Small intestine (tissue), 7 donors: ENCODE results near the gene SYNGR1. TPM values are rescaled to one million over a fixed set of nuclear protein-coding genes. Genes with fewer than 3 reads are reported as not detected.

ENCODE experiments used
- DNase-seq, 2 donors: peaks; one replicate each; pipeline versions ENCODE4 v3.0.0 to v3.0.0-alpha.2; 2013
- FAIRE-seq: peaks from 2 replicates; lab custom pipeline; 2012; peaks lifted over from hg19 to GRCh38; lab: Jason Lieb, UNC
- H3K27ac ChIP-seq, 3 donors: one replicate each; pipeline ENCODE4 v1.5.1; 2013; ENCODE audit warnings: low read length in 2 of 3, mild to moderate bottlenecking in 2 of 3, control low read depth in 1 of 3, inconsistent platforms in 1 of 3, low read depth in 1 of 3, moderate library complexity in 1 of 3
- H3K27me3 ChIP-seq, 3 donors: one replicate each; pipeline ENCODE4 v1.6.1; 2013; ENCODE audit warnings: low read length in 3 of 3, inconsistent platforms in 1 of 3; ENCODE audit not compliant: control insufficient read depth in 3 of 3, insufficient read depth in 3 of 3
- H3K36me3 ChIP-seq, 3 donors: one replicate each; pipeline ENCODE4 v1.6.1; 2013; ENCODE audit warnings: low read length in 3 of 3, inconsistent platforms in 1 of 3, low read depth in 1 of 3, mild to moderate bottlenecking in 1 of 3, moderate library complexity in 1 of 3; ENCODE audit not compliant: control insufficient read depth in 3 of 3, insufficient read depth in 2 of 3
- H3K4me1 ChIP-seq, 3 donors: one replicate each; pipeline ENCODE4 v1.6.1; 2013; ENCODE audit warnings: low read length in 2 of 3, inconsistent platforms in 1 of 3, low read depth in 1 of 3, mild to moderate bottlenecking in 1 of 3, moderate library complexity in 1 of 3; ENCODE audit not compliant: control insufficient read depth in 3 of 3, insufficient read depth in 2 of 3
- H3K4me3 ChIP-seq, 3 donors: one replicate each; pipeline ENCODE4 v1.5.1; 2013; ENCODE audit warnings: low read length in 3 of 3, control low read depth in 1 of 3, inconsistent platforms in 1 of 3, low read depth in 1 of 3, mild to moderate bottlenecking in 1 of 3, moderate library complexity in 1 of 3
- H3K9me3 ChIP-seq, 2 donors: one replicate each; pipeline ENCODE4 v1.6.1; 2013; ENCODE audit warnings: low read depth in 1 of 2, low read length in 1 of 2; ENCODE audit not compliant: control insufficient read depth in 2 of 2, insufficient read depth in 1 of 2
- WGBS, 3 donors: extraction: QIAGEN DNeasy Blood & Tissue Kit; methylation state at CpG; one replicate each; pipeline ENCODE4 v1.1.7; 2013; 5-methylcytosine and 5-hydroxymethylcytosine counted together
- polyA plus RNA-seq, 4 donors: library from polyadenylated mRNA; stranded (reverse) in 3 of 4; unstranded in 1 of 4; fragments of 200-250 nt in 3 of 4; fragments of 120-200 nt in 1 of 4; gene quantifications; one replicate each; pipeline versions ENCODE4 v1.2.1 to v1.2.3, GENCODE V29; 2013
- donor health status: healthy with polysubstance abuse.
- donor health status: control.
- donor health status: control.
- donor health status: Bipolar disorder and iron deficiency.
- donor health status: healthy.

SYNGR1 gene
- polyA plus RNA-seq, 4 donors, result 1.4 to 10.7 (median 6.6) TPM; not detected in 1

DNA sequence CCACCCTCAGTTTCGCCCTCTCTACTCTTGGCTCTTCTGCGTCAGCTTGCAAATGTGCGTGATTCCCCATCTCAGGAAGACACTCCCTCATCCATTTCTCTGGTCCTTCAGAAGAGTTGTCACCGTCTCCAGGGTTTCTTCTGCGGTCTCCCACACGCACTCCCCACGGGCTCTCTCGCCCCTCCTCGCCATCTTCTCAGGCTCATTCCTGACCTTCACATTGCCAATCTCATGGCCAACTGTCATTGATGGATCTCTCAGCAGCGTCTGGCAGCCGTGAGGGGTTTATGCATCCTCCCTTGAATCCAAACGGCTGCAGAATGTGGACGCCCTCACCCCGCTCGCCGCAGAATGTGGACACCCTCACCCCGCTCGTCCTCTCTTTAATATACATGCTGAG, 10.5 kb downstream of the SYNGR1 start:
- no peaks in the 10 kb centered on the region for H3K9me3 ChIP-seq
- H3K36me3 ChIP-seq, result peaks cover 0 to 5% (median 0%) of the 10 kb centered on the region in 3 donors
- no peaks in the 10 kb centered on the region for H3K4me1 ChIP-seq
- FAIRE-seq, result no peak
- H3K4me3 ChIP-seq, result no peak overlapping the region
- DNase-seq, result no peak
- H3K27me3 ChIP-seq, result no peaks in the 10 kb centered on the region
- H3K27ac ChIP-seq, result no peak overlapping the region
- WGBS, 3 donors, result 85 to 92% (median 86%) methylated on average over 18 of the region's 18 CpGs

DNA sequence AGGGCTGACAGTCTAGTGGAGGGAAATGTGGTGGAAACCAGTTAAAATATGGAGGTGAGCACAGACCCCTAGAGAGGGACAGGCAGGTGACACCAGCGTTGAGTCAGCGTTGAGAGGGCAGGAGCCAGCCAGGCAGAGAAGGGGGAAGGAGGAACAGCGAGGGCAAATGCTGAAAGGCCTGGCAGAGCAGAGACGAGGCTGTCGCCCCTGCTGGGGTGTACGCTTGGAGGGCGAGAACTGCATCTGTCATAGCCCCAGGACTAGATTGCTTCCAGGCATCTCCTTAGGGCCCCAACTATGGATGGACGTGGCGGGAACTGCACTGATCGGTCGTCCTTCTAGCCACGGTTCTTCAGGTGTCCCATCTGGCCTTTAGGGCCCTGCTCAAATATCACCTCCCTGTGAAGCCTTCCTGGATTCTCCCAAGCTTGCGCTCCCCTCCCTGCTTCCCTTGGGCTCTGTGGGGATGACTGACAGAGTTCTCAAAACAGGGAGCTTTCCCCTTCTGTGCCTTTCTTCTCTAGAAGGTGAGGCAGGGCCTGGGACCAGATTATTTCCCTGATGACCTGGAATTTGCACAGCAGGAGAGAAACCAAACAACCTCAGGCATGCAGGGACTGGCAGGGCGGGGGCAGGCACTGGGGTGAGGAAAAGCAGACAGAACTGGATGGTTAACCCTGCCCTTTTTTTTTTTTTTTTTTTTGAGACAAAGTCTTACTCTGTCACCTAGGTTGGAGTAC, 11.1 kb downstream of the SYNGR1 start:
- DNase-seq (no peak), FAIRE-seq (no peak)
- Histone ChIP-seq H3K27ac (no peak overlapping the region), H3K4me1 (no peaks in the 10 kb centered on the region), H3K9me3 (no peaks in the 10 kb centered on the region), H3K36me3 (peaks cover 0 to 5% (median 0%) of the 10 kb centered on the region in 3 donors), H3K27me3 (no peaks in the 10 kb centered on the region), H3K4me3 (no peak overlapping the region)
- 71 to 82% (median 74%) methylated on average over 12 to 14 of the region's 14 CpGs for WGBS, 3 donors

DNA sequence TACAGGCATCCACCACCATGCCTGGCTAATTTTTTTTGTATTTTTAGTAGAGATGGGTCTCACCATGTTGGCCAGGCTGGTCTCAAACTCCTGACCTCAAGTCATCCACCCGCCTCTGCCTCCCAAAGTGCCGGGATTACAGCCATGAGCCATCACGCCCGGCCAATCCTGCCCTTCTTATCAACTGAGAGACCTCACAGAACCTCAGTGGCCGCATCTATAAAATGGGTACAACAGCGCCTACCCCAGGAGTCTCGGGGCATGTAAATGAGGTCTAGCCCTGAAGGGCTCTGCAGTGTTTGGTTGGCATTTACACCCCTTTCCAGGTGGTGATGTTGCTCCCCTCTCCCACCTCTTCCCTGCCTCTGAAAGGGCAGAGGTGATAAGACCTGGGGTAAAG, 11.7 kb downstream of the SYNGR1 start:
- Histone ChIP-seq H3K4me1 (no peaks in the 10 kb centered on the region), H3K36me3 (peaks cover 0 to 5% (median 0%) of the 10 kb centered on the region in 3 donors), H3K27ac (no peak overlapping the region), H3K9me3 (no peaks in the 10 kb centered on the region), H3K4me3 (no peak overlapping the region), H3K27me3 (no peaks in the 10 kb centered on the region)
- DNase-seq, result no peak
- FAIRE-seq, result no peak
- WGBS, 3 donors, result 84 to 85% (median 84%) methylated on average over 7 of the region's 7 CpGs

DNA sequence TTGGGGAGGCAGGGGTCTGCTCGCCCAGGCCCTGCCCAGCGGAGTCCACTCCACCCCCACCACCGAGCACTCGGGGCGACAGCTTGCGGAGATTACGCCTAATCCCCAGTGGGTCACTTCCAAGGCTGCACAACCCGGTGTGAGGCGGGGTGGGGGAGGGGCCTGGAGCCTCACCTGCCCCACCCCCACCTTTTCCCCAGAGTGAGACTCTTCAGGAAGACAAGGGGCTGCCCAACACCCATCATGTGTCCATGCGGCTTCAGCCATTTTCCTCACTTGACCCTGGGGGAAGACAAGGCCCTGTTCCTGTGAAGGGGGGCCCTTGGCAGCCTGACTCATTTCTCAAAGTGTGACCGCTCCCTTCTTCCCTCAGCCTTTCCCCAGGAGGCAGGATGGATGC, 12.5 kb downstream of the SYNGR1 start:
- no peak overlapping the region for H3K4me3 ChIP-seq
- no peaks in the 10 kb centered on the region for H3K4me1 ChIP-seq
- DNase-seq (no peak), FAIRE-seq (no peak)
- 65 to 77% (median 70%) methylated on average over 11 of the region's 11 CpGs for WGBS, 3 donors
- peaks cover 0 to 11% (median 0%) of the 10 kb centered on the region in 3 donors for H3K36me3 ChIP-seq
- H3K27me3 ChIP-seq, result no peaks in the 10 kb centered on the region
- no peaks in the 10 kb centered on the region for H3K9me3 ChIP-seq
- no peak overlapping the region for H3K27ac ChIP-seq

DNA sequence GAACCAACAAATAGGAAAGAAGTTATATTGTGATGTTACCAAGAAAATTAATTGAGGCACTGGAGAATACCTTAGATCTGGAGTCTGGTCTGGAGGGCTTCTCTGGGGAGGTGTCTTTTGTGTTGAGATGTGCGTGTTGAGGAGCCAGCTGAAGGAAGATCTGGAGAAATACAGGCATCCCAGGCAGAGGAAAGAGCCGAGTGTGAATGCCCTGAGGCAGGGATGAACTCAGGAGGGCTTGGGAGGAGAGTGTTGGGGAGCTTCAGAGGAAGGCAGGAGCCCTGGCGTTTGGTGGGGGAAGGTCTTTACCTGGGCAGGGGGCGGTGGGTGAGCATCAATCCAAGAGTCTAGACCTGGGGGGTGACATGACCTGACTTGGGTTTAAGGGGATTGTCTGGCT, 13.1 kb downstream of the SYNGR1 start:
- no peaks in the 10 kb centered on the region for H3K27me3 ChIP-seq
- WGBS, 3 donors, result 73 to 85% (median 84%) methylated on average over 4 of the region's 4 CpGs
- H3K4me3 ChIP-seq, result no peak overlapping the region
- no peaks in the 10 kb centered on the region for H3K9me3 ChIP-seq
- FAIRE-seq (no peak), DNase-seq (no peak)
- H3K4me1 ChIP-seq, result no peaks in the 10 kb centered on the region
- no peak overlapping the region for H3K27ac ChIP-seq
- peaks cover 0 to 11% (median 0%) of the 10 kb centered on the region in 3 donors for H3K36me3 ChIP-seq

DNA sequence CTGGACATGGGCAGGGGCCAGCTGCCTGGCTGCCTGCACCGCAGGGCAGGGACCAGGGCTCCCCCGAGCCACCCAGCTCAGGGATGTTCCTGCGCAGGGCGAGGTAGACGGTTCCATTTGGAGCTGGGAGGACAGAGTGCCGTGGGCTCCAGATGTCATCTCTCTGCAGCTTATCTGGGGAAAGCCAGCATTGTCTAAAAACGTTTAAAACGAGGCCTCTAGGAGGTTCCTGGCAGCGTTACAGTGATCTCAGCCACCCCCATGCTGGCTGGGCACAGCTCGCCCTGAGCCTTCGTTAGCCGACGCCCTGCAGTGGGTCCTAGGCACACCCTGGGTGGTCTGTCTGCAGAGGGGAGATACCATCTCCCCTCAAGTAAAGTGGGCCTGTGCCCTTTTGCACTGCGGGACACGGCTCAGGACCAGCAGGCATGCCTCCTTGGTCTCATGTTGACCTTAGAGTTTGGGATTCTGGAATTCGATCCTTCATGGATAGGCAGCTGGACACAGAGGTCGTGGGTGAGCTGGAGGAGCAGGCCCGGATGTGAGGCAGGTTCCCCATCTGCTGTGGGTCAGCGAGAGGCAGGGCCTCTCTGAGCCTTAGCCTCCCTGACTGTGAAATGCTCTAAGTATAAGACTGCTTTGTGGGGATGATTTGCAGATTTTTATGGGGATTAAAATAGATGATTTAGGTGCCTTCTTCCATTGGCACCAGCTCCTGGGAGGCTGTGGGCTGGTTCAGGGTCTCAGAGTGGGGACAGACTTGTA, 14.1 kb downstream of the SYNGR1 start:
- FAIRE-seq (no peak), DNase-seq (no peak)
- 61 to 63% (median 62%) methylated on average over 19 of the region's 19 CpGs for WGBS, 3 donors

DNA sequence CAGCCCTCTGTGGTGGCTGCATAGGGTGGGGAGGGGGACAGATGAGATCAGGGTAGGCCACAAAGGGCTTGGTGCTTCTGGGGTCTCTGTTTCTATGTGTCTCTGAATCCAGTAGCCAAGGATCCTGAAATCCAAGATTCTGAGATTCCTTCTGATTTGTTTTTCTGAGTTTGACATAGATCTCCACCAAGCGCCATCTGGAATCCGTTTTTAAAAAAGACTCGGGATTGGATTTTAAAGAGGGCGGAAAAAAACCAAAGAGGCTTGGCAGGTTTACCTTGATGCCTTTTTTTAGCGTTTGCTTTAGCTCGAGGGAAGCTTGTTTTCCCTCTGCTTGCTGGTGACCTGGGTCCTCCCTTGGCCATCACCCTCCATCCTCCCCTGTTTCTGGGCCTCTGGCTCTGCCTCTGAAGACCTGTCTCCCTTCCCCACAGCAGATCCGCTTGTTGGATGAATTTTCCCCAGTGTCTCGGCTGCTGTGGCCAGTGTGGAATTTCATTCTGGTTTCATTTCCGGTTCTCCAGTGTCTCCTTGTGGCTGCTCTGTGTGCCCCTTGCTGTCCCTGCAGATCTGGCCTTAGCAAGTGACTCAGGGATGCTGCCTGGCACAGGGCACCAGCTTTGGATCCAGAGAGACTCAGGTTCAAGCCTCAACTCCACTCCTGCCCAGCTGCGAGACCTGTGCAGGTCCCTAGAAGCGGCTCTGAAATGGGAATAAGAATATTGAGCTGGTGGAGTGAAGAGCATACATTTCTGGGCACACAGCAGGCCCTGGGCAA, 15.1 kb downstream of the SYNGR1 start:
- H3K36me3 ChIP-seq, result peaks cover 0 to 6% (median 0%) of the 10 kb centered on the region in 3 donors
- FAIRE-seq (no peak), DNase-seq (no peak)
- no peak overlapping the region for H3K27ac ChIP-seq
- no peak overlapping the region for H3K4me3 ChIP-seq
- H3K27me3 ChIP-seq, result no peaks in the 10 kb centered on the region
- WGBS, 3 donors, result 61 to 69% (median 65%) methylated on average over 11 of the region's 11 CpGs
- no peaks in the 10 kb centered on the region for H3K4me1 ChIP-seq
- no peaks in the 10 kb centered on the region for H3K9me3 ChIP-seq

More for the DNA sequence above, 14.1 kb downstream of the SYNGR1 start:
- H3K27me3 ChIP-seq, result no peaks in the 10 kb centered on the region
- no peak overlapping the region for H3K27ac ChIP-seq
- H3K36me3 ChIP-seq, result peaks cover 0 to 7% (median 0%) of the 10 kb centered on the region in 3 donors
- no peaks in the 10 kb centered on the region for H3K4me1 ChIP-seq
- no peaks in the 10 kb centered on the region for H3K9me3 ChIP-seq
- no peak overlapping the region for H3K4me3 ChIP-seq

DNA sequence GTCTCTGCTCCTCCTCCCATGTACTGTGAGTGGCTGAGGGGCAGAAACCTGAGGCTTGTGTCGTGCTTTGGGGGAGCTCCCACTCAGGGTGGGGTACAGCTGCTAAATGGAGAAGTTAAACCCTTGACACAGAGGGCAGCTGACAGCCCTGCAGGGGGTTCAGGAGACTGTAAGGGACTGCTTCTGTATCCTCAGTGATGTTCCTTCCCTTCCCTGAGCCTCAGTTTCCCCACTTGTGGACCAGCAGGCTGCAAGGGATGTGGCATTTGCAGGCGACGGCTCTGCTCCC, 15.6 kb downstream of the SYNGR1 start:
- no peaks in the 10 kb centered on the region for H3K9me3 ChIP-seq
- no peaks in the 10 kb centered on the region for H3K4me1 ChIP-seq
- H3K27ac ChIP-seq, result no peak overlapping the region
- H3K36me3 ChIP-seq, result peaks cover 0 to 6% (median 0%) of the 10 kb centered on the region in 3 donors
- H3K4me3 ChIP-seq, result no peak overlapping the region
- 61 to 82% (median 73%) methylated on average over 3 of the region's 3 CpGs for WGBS, 3 donors
- FAIRE-seq (no peak), DNase-seq (no peak)
- no peaks in the 10 kb centered on the region for H3K27me3 ChIP-seq
